Measurements from ENCODE around the gene ETV3. TPM values are rescaled to one million over a fixed set of nuclear protein-coding genes. Genes with fewer than 3 reads are reported as not detected.

ETV3 gene
- total and polyA plus RNA-seq, 10 of the 15 experiments (the other 5 are each of a cell fraction or from before 2014, with no cell fraction given): 1.7 to 13.8 (median 7.2) TPM

- TF ChIP-seq, protein P1, sequence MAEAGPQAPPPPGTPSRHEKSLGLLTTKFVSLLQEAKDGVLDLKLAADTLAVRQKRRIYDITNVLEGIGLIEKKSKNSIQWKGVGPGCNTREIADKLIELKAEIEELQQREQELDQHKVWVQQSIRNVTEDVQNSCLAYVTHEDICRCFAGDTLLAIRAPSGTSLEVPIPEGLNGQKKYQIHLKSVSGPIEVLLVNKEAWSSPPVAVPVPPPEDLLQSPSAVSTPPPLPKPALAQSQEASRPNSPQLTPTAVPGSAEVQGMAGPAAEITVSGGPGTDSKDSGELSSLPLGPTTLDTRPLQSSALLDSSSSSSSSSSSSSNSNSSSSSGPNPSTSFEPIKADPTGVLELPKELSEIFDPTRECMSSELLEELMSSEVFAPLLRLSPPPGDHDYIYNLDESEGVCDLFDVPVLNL (IDR thresholded peaks at IDR 0.05; ENCODE audit: low read depth, low read length): no peak
- TF ChIP-seq SPI1 (IDR thresholded peaks at IDR 0.05; ENCODE audit: borderline replicate concordance, insufficient read depth, low read depth, low read length) (no peak), RBBP5 (conservative IDR thresholded peaks at IDR 0.05) (no peak), PRDM15 (CRISPR knock-in tag; IDR thresholded peaks at IDR 0.05) (no peak)
- TF ChIP-seq, protein P2, sequence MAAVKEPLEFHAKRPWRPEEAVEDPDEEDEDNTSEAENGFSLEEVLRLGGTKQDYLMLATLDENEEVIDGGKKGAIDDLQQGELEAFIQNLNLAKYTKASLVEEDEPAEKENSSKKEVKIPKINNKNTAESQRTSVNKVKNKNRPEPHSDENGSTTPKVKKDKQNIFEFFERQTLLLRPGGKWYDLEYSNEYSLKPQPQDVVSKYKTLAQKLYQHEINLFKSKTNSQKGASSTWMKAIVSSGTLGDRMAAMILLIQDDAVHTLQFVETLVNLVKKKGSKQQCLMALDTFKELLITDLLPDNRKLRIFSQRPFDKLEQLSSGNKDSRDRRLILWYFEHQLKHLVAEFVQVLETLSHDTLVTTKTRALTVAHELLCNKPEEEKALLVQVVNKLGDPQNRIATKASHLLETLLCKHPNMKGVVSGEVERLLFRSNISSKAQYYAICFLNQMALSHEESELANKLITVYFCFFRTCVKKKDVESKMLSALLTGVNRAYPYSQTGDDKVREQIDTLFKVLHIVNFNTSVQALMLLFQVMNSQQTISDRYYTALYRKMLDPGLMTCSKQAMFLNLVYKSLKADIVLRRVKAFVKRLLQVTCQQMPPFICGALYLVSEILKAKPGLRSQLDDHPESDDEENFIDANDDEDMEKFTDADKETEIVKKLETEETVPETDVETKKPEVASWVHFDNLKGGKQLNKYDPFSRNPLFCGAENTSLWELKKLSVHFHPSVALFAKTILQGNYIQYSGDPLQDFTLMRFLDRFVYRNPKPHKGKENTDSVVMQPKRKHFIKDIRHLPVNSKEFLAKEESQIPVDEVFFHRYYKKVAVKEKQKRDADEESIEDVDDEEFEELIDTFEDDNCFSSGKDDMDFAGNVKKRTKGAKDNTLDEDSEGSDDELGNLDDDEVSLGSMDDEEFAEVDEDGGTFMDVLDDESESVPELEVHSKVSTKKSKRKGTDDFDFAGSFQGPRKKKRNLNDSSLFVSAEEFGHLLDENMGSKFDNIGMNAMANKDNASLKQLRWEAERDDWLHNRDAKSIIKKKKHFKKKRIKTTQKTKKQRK (IDR thresholded peaks at IDR 0.05; ENCODE audit: low read depth, low read length): no peak
- ChIA-PET RAD21 (ENCODE audit: unreplicated experiment) (interaction anchor here (0.6 to 5.7 kb wide), 3 partner anchors 18 to 47 kb away, joined by 4 to 54 read pairs (median 4); no protein-coding TSS in a partner anchor), POLR2A (interaction anchor here (0.8 to 2.2 kb wide), 2 partner anchors 15 to 30 kb away, joined by 3 to 12 read pairs; no protein-coding TSS in a partner anchor), CTCF (interaction anchor here (0.6 to 5.3 kb wide), 4 partner anchors 16 to 92 kb away, joined by 3 to 74 read pairs (median 32); no protein-coding TSS in a partner anchor), SMC1A (ENCODE audit: uncharacterized antibody, unreplicated experiment) (interaction anchor here (1.1 to 8.3 kb wide), 7 partner anchors 11 to 97 kb away, joined by 3 to 65 read pairs (median 5); no protein-coding TSS in a partner anchor)
- in situ Hi-C loops (cut with MboI) (no loop called here), intact Hi-C loops (cut with micrococcal nuclease; ENCODE audit: unreplicated experiment) (loop anchor here (5.0 kb wide), 1 partner anchor 45 kb away; no protein-coding TSS in a partner anchor)
- Histone ChIP-seq H3K9me3 (replicated peaks; ENCODE audit: control insufficient read depth, insufficient read depth, low read length) (no peaks in the 10 kb centered on the region), H3K4me2 (ENCODE audit: control insufficient read depth, insufficient read depth) (peak overlapping the region; percentile 88), H3K27ac (ENCODE audit: control insufficient read depth, insufficient read depth) (0 out of 2 replicates have a peak overlapping the region, but pooled peaks have one; percentile 30), H3K27me3 (replicated peaks in 1 of 2; ENCODE audit: control insufficient read depth in 2 of 2, insufficient read depth in 2 of 2, low read length in 1 of 2) (no peaks in the 10 kb centered on the region), H3K9ac (ENCODE audit: control insufficient read depth, insufficient read depth, low read length) (peak overlapping the region; percentile 87), H3K79me2 (ENCODE audit: control insufficient read depth, insufficient read depth, low read length) (peaks cover 29% of the 10 kb centered on the region), H3K4me3 (peak overlapping the region; percentile 96), H3K4me1 (ENCODE audit: control insufficient read depth, insufficient read depth, low read length) (peaks cover 13% of the 10 kb centered on the region; the same call in 1 of the 2 replicates), H2AFZ (ENCODE audit: control insufficient read depth, low read depth, low read length) (no peak overlapping the region), H3K36me3 (ENCODE audit: control insufficient read depth in 2 of 2, insufficient read depth in 2 of 2, low read length in 1 of 2) (peaks cover 4 to 8% of the 10 kb centered on the region in 2 experiments), H4K20me1 (ENCODE audit: control insufficient read depth, insufficient read depth) (no peaks in the 10 kb centered on the region; the same call in 1 of the 2 replicates)
- BruUV-seq (replicated peaks): no TSS peak
- FAIRE-seq (peak; percentile 18), ATAC-seq (no peak), DNase-seq (ENCODE audit: low read depth, low spot score) (no peak)
- 0% methylated on average over 4 of the region's 4 CpGs for WGBS (ENCODE audit: insufficient coverage, insufficient replicate concordance, low lambda C conversion rate, missing lambda C conversion rate)
Measured at GRCh38 chr1:157137046-157137407, 1.2 kb downstream of the ETV3 start.

Data from GM12878 (cell line).